Motor neuron (in vitro differentiated cells): ENCODE data around the gene ALX4. TPM values are rescaled to one million over a fixed set of nuclear protein-coding genes. Genes with fewer than 3 reads are reported as not detected.

Experiments
- ATAC-seq, 8 experiments: fragments of 200-7000 bp; cut with Tn5 transposase; replicated peaks in 6 of 8; 2 replicates each; pipeline ENCODE4 v1.8.0; 2021; ENCODE audit warnings: mild to moderate bottlenecking in 8 of 8, moderate library complexity in 8 of 8
- H3K27ac ChIP-seq, 2 donors: fragments of 250-450 bp; sonication (Bioruptor Pico); 2 replicates each; pipeline ENCODE4 v1.9.0; 2021; ENCODE audit warnings: antibody characterized with exemption in 2 of 2, mild to moderate bottlenecking in 2 of 2, moderate library complexity in 1 of 2
- H3K4me1 ChIP-seq, 2 donors: fragments of 250-450 bp; sonication (Bioruptor Pico); replicated peaks in 1 of 2; 2 replicates each; pipeline ENCODE4 v1.6.1; 2021; ENCODE audit warnings: antibody characterized with exemption in 2 of 2, mild to moderate bottlenecking in 2 of 2, moderate library complexity in 1 of 2
- H3K4me3 ChIP-seq, 5 donors: fragments of 250-450 bp; sonication (Bioruptor Pico); 2 replicates each; pipeline ENCODE4 v1.9.0; 2021; ENCODE audit warnings: antibody characterized with exemption in 5 of 5, mild to moderate bottlenecking in 5 of 5, moderate library complexity in 4 of 5
- WGBS, 10 experiments: fragments of 450-650 bp; shearing (Covaris generic); methylation state at CpG; one replicate each; pipeline ENCODE4 v1.0.0; 2022; 5-methylcytosine and 5-hydroxymethylcytosine counted together
- in situ Hi-C, 9 experiments: fragments of 400-800 bp; cut with MboI; loops; one replicate each; pipeline ENCODE4 v1.15.0; 2021; ENCODE audit warnings: low sequenced_read_pairs in 9 of 9, low pct_unique_long_range_greater_than_20kb in 2 of 9; ENCODE audit not compliant: unreplicated experiment in 9 of 9
- total RNA-seq, 8 experiments: library from RNA; unstranded; fragments of 300-600 nt; gene quantifications; 2 replicates each; pipeline versions ENCODE4 v1.2.3 to v1.2.4, GENCODE V29; 2022

Gene ALX4
- total RNA-seq, 8 experiments from 2014 or later, result 0.08 to 4.2 (median 0.31) TPM

DNA sequence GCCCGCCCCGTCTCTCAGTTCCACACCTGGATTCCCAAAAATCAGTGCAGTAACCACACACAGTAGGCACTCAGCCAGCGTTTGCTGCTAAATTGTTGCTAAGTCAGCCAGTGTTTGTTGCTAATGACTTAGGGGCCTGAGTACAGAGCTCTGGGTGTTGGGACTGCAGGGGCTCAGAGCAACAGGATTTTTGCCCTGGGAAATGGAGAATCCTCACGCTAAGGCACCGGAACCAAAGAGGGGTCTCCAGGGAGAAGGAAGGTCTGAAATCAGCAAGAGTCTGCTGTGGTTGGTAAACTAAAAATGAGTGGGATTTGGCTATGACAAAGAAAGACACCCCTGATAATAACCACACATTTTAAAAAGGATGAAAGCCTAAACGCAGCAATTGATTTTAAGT, 22.7 kb upstream of the ALX4 start:
- in situ Hi-C loops, result no loop called here
- 21 to 80% (median 61%) methylated on average over 1 to 5 of the region's 6 CpGs; no CpG with 5 or more reads in 2 of the 10 experiments for WGBS, 10 experiments

DNA sequence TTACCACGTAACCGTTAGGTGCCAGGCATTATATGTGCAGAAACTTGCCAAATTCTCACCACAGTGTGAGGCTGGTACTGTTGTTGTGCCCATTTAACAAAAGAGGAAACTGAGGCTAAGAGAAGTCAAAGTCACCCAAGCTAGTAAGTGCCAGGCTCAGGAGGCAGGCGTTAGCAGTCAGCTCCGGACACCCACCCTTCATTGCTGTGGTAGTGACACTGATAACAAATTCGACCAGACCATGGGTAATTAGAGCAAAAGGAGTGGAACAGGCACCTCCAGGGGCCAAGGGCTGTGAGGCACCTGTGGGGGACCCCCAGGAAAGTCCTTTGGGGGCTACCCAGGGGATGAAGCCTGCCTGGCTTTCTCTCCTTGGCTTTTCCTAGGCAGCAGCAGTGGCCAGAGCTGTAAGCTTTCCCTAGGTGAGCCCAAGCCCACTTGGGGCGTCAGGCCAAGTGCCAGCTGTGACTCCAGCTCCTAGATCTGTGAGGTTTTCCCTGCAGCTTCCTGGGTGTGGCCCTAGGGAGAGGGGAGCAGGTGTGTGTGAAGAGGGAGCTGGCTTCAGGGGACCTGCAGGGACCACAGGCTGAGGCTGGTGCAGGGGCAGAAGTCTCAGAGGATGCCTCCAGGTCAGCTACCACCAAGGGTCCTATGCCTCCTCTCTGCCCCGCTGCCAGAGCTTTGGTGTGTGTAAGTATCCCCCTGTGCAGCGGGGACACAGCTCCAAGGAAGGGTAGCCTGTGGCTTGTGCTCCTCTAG, 19.7 kb upstream of the ALX4 start:
- no peak overlapping the region for H3K27ac ChIP-seq
- in situ Hi-C loops, result loop anchor here in 1 of 9 experiments (10.0 kb wide), 1 partner anchor 195 kb away; no protein-coding TSS in a partner anchor
- no peak for ATAC-seq
- WGBS, 10 experiments, result 7 to 73% (median 47%) methylated on average over 1 to 6 of the region's 8 CpGs; no CpG with 5 or more reads in 3 of the 10 experiments
- no peak overlapping the region for H3K4me3 ChIP-seq
- H3K4me1 ChIP-seq, result peaks cover 3 to 28% of the 10 kb centered on the region in 2 donors

More for the DNA sequence above, 22.7 kb upstream of the ALX4 start:
- no peak for ATAC-seq
- Histone ChIP-seq H3K4me1 (peaks cover 0 to 21% of the 10 kb centered on the region in 2 donors), H3K27ac (no peak overlapping the region), H3K4me3 (no peak overlapping the region)

GRCh38 chr11:44328138-44328660, 18.3 kb upstream of the ALX4 start:
- ATAC-seq, result peak in 4 of 8 experiments; percentile 53 to 79 (median 69)
- in situ Hi-C loops, result loop anchor here in 1 of 9 experiments (10.0 kb wide), 1 partner anchor 193 kb away; no protein-coding TSS in a partner anchor

DNA sequence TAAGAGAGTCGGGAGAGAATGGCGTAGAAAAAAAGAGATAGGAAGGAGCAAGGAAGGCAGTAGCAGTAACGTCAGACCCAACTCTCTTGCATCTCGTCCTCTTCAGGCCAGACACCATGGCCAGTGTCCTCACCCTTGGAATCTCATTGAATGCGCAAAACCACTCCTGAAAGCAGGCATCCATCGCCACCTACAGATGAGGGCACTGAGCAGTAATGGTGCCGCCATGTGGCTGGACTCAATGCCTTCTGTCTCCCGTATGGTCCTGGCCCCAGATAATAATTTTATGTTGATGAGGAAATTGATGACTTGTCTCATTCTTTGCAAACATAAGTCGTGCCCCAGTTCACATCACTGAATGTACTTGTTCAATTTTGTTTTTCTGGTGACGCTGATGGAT, 17.8 kb upstream of the ALX4 start:
- H3K4me3 ChIP-seq, result no peak overlapping the region
- no peak overlapping the region for H3K27ac ChIP-seq
- ATAC-seq, result peak in 4 of 8 experiments; percentile 7 to 59 (median 14)
- WGBS, 10 experiments, result 35 to 83% (median 45%) methylated on average over 1 to 8 of the region's 10 CpGs; no CpG with 5 or more reads in 2 of the 10 experiments
- in situ Hi-C loops, result loop anchor here in 1 of 9 experiments (10.0 kb wide), 1 partner anchor 193 kb away; no protein-coding TSS in a partner anchor
- H3K4me1 ChIP-seq, result peaks cover 3 to 25% of the 10 kb centered on the region in 2 donors

More at GRCh38 chr11:44328138-44328660, 18.3 kb upstream of the ALX4 start:
- no peak overlapping the region for H3K27ac ChIP-seq
- H3K4me1 ChIP-seq, result peaks cover 3 to 25% of the 10 kb centered on the region in 2 donors
- H3K4me3 ChIP-seq, result no peak overlapping the region
- WGBS, 10 experiments, result 8 to 100% (median 32%) methylated on average over 1 to 7 of the region's 11 CpGs; no CpG with 5 or more reads in 2 of the 10 experiments

- peak in 4 of 8 experiments; percentile 44 to 82 (median 65) for ATAC-seq
- in situ Hi-C loops, result loop anchor here in 1 of 9 experiments (10.0 kb wide), 1 partner anchor 192 kb away; no protein-coding TSS in a partner anchor
- H3K4me3 ChIP-seq, result no peak overlapping the region
- no peak overlapping the region for H3K27ac ChIP-seq
- WGBS, 10 experiments, result 25 to 70% (median 50%) methylated on average over 1 to 7 of the region's 15 CpGs; no CpG with 5 or more reads in 3 of the 10 experiments
- peaks cover 3 to 25% of the 10 kb centered on the region in 2 donors for H3K4me1 ChIP-seq
Measured at GRCh38 chr11:44326615-44327475, 16.9 kb upstream of the ALX4 start.

- ATAC-seq, result no peak
- no peak overlapping the region for H3K27ac ChIP-seq
- in situ Hi-C loops, result loop anchor here in 1 of 9 experiments (10.0 kb wide), 1 partner anchor 191 kb away; no protein-coding TSS in a partner anchor
- peaks cover 3 to 25% of the 10 kb centered on the region in 2 donors for H3K4me1 ChIP-seq
- WGBS, 10 experiments, result 17 to 80% (median 45%) methylated on average over 1 to 5 of the region's 5 CpGs
- H3K4me3 ChIP-seq, result no peak overlapping the region
Measured at GRCh38 chr11:44325698-44326097, 15.8 kb upstream of the ALX4 start.

DNA sequence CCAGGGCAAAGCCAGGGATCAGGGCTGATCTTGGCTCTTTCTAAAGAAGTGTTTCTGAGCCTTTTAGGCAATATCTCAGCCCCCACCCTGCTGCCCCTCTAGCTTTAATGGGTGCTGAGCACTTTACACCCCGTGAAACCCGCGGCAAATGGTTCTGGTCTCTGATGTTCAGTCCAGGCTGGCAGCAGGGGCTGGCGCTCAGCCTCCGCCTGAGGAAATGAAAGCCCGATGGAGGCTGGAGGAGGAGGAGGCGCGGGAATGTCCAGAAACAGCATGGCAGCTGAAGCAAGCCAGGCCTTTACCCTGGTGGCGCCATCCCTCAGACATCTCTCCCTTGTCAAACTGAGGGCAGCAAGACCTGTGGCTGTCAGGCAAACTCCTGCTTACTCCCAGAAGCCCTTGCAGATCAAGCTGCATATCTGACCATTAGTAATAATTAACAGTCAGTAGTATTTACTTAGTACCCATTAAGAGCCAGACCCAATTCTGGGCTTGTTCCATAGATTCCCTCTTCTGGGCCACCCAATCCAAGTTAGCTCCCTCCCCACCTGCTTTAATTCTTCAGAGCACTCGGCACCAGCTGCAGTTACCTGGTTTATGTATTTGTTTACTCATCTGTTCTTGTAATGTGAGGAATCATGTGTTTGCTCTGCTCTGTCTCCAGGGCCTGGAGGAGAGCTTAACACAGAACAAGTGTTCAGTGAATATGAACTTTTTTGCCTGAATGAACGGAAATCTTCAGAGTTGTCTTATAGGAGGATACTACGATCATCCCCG, 15.0 kb upstream of the ALX4 start:
- no peak overlapping the region for H3K27ac ChIP-seq
- in situ Hi-C loops, result loop anchor here in 1 of 9 experiments (10.0 kb wide), 1 partner anchor 190 kb away; no protein-coding TSS in a partner anchor
- no peak overlapping the region for H3K4me3 ChIP-seq
- 31 to 80% (median 55%) methylated on average over 2 to 12 of the region's 13 CpGs; no CpG with 5 or more reads in 2 of the 10 experiments for WGBS, 10 experiments
- peaks cover 3 to 25% of the 10 kb centered on the region in 2 donors for H3K4me1 ChIP-seq
- ATAC-seq, result no peak

- WGBS, 10 experiments, result 0 to 13% (median 0%) methylated on average over 1 of the region's 1 CpG; no CpG with 5 or more reads in 5 of the 10 experiments
- ATAC-seq, result no peak
- H3K4me3 ChIP-seq, result no peak overlapping the region
- no peak overlapping the region for H3K27ac ChIP-seq
- peaks cover 6 to 25% of the 10 kb centered on the region in 2 donors for H3K4me1 ChIP-seq
- in situ Hi-C loops, result loop anchor here in 1 of 9 experiments (10.0 kb wide), 1 partner anchor 189 kb away; no protein-coding TSS in a partner anchor
Measured at GRCh38 chr11:44324222-44324621, 14.3 kb upstream of the ALX4 start.

DNA sequence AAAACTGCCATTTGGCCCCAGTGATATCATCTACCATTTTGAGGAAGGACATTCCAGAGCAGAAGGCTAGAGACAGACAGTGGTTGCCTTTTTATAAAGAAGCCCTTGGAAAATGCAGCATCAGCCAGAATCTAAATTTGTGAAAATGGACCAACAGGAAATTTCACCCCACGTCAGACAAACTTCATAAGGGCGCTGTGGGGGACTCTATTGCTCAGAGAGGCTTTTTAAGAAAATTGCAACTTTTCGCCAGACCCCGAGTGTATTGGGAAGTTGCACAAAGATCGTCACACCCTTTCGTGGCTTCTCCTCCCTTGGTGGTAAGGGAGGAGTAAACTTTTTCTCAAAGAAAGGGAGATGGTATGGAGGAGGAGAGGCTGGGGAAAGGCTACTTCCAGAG, 12.3 kb upstream of the ALX4 start:
- Histone ChIP-seq H3K4me1 (peaks cover 3 to 11% of the 10 kb centered on the region in 2 donors), H3K27ac (no peak overlapping the region), H3K4me3 (no peak overlapping the region)
- ATAC-seq, result no peak
- 0 to 62% (median 16%) methylated on average over 2 to 6 of the region's 6 CpGs; no CpG with 5 or more reads in 1 of the 10 experiments for WGBS, 10 experiments
- in situ Hi-C loops, result loop anchor here in 1 of 9 experiments (10.0 kb wide), 1 partner anchor 187 kb away; no protein-coding TSS in a partner anchor

- no peak for ATAC-seq
- 0 to 100% (median 13%) methylated on average over 1 to 4 of the region's 4 CpGs; no CpG with 5 or more reads in 2 of the 10 experiments for WGBS, 10 experiments
- H3K27ac ChIP-seq, result no peak overlapping the region
- no peak overlapping the region for H3K4me3 ChIP-seq
- H3K4me1 ChIP-seq, result peaks cover under 1 to 8% of the 10 kb centered on the region in 2 donors
- in situ Hi-C loops, result loop anchor here in 1 of 9 experiments (10.0 kb wide), 1 partner anchor 186 kb away; no protein-coding TSS in a partner anchor
Measured at GRCh38 chr11:44321059-44321458, 11.1 kb upstream of the ALX4 start.

DNA sequence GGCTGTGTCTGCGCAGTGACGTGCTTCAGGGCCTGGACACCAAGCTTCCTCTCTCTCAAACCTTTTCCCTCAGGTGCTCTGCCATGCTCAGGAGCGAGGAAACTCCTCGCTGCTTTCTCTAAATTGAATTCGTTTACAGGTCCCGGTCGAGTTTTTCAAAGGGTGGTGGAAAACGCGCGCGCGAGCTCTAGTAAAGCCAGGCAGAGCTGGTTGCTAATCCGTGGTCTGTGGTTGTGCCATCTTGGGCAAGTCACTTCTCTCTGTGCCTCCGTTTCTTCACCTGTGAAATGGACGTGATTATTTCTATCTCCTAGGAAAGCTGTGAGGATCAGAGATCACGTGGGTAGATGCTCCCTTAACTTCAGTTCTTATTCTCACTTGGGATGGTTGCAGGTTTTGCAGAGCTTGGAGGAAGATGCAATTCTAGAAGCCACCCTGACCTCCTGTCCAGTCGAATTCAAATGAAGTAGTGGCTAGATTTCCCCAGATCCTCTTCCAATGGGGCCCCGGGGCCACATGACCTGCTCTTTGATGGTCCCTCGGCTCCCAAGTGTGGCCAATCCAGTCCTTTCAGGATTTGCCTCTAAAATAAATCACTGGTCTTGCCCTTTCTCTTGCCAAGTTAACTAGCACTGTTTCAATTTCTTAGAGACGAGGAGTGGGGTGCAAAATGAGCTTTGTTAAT, 10.5 kb upstream of the ALX4 start:
- Histone ChIP-seq H3K27ac (no peak overlapping the region), H3K4me1 (peaks cover 0 to 8% of the 10 kb centered on the region in 2 donors), H3K4me3 (no peak overlapping the region)
- WGBS, 10 experiments, result 0 to 60% (median 8%) methylated on average over 1 to 13 of the region's 20 CpGs; no CpG with 5 or more reads in 1 of the 10 experiments
- in situ Hi-C loops, result loop anchor here in 1 of 9 experiments (10.0 kb wide), 1 partner anchor 186 kb away; no protein-coding TSS in a partner anchor
- no peak for ATAC-seq
